GOT3 (cell line): ENCODE measurements around the gene CSNK2A1.

Experiments used
- DNase-seq: peaks from one replicate; lab custom pipeline; 2025; ENCODE audit warnings: mixed read lengths; lab: John Stamatoyannopoulos, UW

Gene CSNK2A1

GRCh38 chr20:430091-430999 is 113.2 kb downstream of the CSNK2A1 start:
- no peak for DNase-seq

- no peak for DNase-seq
These were observed 114.9 kb downstream of the CSNK2A1 start for GRCh38 chr20:428658-429200.

- no peak for DNase-seq
These were observed 115.5 kb downstream of the CSNK2A1 start for GRCh38 chr20:427849-428657.

DNA sequence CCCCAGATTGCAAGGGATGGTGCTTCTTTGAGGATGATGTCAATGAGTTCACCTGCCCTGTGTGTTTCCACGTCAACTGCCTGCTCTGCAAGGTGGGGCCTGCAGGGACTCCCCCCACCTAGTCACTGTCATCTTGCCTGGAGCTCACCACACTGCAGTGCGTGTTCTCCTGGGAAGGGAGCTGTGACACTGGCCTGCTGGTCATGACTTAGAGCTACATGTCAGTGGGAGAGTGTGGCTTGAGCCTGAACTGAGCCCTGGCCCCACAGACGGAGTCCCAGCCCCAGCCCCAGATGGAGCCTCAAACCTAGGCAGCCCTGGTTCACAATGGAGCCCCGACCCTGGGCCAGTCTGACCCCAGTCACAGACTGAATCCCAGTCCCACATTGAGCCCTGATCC is 116.2 kb downstream of the CSNK2A1 start:
- no peak for DNase-seq

- DNase-seq, result no peak
These were observed 117.0 kb downstream of the CSNK2A1 start for GRCh38 chr20:426566-426965.
